A673 (cell line): ENCODE measurements around the gene PPP1R7. TPM values are rescaled to one million over a fixed set of nuclear protein-coding genes. Genes with fewer than 3 reads are reported as not detected.

Experiments used
- BruUV-seq: library from RNA; stranded (reverse); fragments of 400-500 nt; replicated peaks from 2 replicates; lab custom pipeline; 2021; lab: Mats Ljungman, UMichigan
- CTCF ChIA-PET: fragments of 300-600 bp; sonication (Branson Sonifier 250); formaldehyde crosslinking; loops from one replicate; lab custom pipeline; 2022; ENCODE audit warnings: antibody characterized with exemption; lab: Charles Lee
- POLR2A ChIA-PET: fragments of 300-600 bp; sonication (Branson Sonifier 250); formaldehyde crosslinking; loops from one replicate; lab custom pipeline; 2022; ENCODE audit warnings: antibody characterized with exemption; ENCODE audit not compliant: low non-redundant PET; lab: Charles Lee
- DNase-seq: peaks from one replicate; pipeline ENCODE4 v3.0.0-alpha.2; 2015; ENCODE audit warnings: low spot score
- H3K27ac ChIP-seq: fragments of 200-600 bp; sonication (generic); 2 replicates; pipeline ENCODE4 v1.5.1; 2016; ENCODE audit warnings: mixed run types, low read depth, mild to moderate bottlenecking, mixed read lengths, antibody characterized with exemption, low read length; ENCODE audit not compliant: poor library complexity, severe bottlenecking
- H3K27me3 ChIP-seq: fragments of 200-600 bp; sonication (generic); replicated peaks from 2 replicates; pipeline ENCODE4 v1.6.1; 2017; ENCODE audit warnings: mixed run types, low read depth, mild to moderate bottlenecking, mixed read lengths, antibody characterized with exemption, low read length; ENCODE audit not compliant: insufficient read depth, poor library complexity
- H3K36me3 ChIP-seq: fragments of 200-600 bp; sonication (generic); 2 replicates; pipeline ENCODE4 v1.6.1; 2016; ENCODE audit warnings: mixed run types, mild to moderate bottlenecking, mixed read lengths, antibody characterized with exemption, low read length; ENCODE audit not compliant: insufficient read depth, poor library complexity, severe bottlenecking
- H3K4me1 ChIP-seq: fragments of 200-600 bp; sonication (generic); 2 replicates; pipeline ENCODE4 v1.6.1; 2017; ENCODE audit warnings: mixed run types, mild to moderate bottlenecking, mixed read lengths, antibody characterized with exemption, low read length; ENCODE audit not compliant: insufficient read depth, poor library complexity, severe bottlenecking
- H3K4me3 ChIP-seq: fragments of 200-600 bp; sonication (generic); 2 replicates; pipeline ENCODE4 v1.5.1; 2016; ENCODE audit warnings: low read depth, mixed run types, mild to moderate bottlenecking, mixed read lengths, low read length; ENCODE audit not compliant: poor library complexity, severe bottlenecking
- H3K9me3 ChIP-seq: fragments of 200-600 bp; sonication (generic); 2 replicates; pipeline ENCODE4 v1.6.1; 2016; ENCODE audit warnings: mixed run types, low read depth, mild to moderate bottlenecking, mixed read lengths, antibody characterized with exemption, low read length; ENCODE audit not compliant: poor library complexity, severe bottlenecking
- EZH2 ChIP-seq: fragments of 200-600 bp; sonication (generic); IDR thresholded peaks from 2 replicates; pipeline ENCODE4 v1.6.1; 2017; ENCODE audit warnings: borderline replicate concordance, low read depth, mild to moderate bottlenecking, mixed read lengths, antibody characterized with exemption, low read length; ENCODE audit not compliant: poor library complexity, severe bottlenecking
- intact Hi-C: fragments of 100-400 bp; cut with micrococcal nuclease; formaldehyde crosslinking; loops from one replicate; pipeline ENCODE4 v1.10.0; 2022; ENCODE audit not compliant: unreplicated experiment
- total RNA-seq: library from RNA; stranded (reverse); gene quantifications from 2 replicates; pipeline ENCODE4 v1.2.3, GENCODE V29; 2021
- TF ChIP-seq, protein P1 (sequence below): fragments of 300-800, 200-600 bp; sonication (generic); conservative IDR thresholded peaks from 2 replicates; pipeline ENCODE4 v1.5.1; 2017; ENCODE audit warnings: low read depth, mild to moderate bottlenecking, antibody characterized with exemption, low read length, moderate library complexity, mixed read lengths

The PPP1R7 gene
- total RNA-seq, 1 experiment from 2014 or later: 70.7 TPM

DNA sequence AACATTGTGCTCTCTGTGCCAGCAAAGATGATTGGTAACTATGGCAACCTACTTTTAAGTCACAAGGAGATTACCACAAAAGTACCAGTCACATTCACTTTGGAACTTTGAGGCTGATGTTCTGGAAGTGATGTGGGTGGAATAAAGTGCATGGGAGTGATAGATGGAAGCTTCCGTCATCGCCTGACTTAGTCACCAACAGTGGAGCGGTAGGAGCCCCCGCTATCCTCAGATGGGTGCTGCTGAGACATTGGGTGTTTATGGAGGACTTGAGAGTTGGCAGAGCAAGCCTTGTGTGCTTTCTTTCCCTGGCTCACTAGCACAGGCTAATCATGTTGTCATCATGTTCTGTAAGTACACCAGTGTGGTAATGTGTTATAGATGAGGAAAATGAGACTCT lies 4.6 kb downstream of the PPP1R7 start:
- TF ChIP-seq, protein P1, sequence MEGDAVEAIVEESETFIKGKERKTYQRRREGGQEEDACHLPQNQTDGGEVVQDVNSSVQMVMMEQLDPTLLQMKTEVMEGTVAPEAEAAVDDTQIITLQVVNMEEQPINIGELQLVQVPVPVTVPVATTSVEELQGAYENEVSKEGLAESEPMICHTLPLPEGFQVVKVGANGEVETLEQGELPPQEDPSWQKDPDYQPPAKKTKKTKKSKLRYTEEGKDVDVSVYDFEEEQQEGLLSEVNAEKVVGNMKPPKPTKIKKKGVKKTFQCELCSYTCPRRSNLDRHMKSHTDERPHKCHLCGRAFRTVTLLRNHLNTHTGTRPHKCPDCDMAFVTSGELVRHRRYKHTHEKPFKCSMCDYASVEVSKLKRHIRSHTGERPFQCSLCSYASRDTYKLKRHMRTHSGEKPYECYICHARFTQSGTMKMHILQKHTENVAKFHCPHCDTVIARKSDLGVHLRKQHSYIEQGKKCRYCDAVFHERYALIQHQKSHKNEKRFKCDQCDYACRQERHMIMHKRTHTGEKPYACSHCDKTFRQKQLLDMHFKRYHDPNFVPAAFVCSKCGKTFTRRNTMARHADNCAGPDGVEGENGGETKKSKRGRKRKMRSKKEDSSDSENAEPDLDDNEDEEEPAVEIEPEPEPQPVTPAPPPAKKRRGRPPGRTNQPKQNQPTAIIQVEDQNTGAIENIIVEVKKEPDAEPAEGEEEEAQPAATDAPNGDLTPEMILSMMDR: no peak
- TF ChIP-seq EZH2: no peak
- ChIA-PET CTCF (no interaction called here), POLR2A (no interaction called here)
- H3K9me3 ChIP-seq: no peaks in the 10 kb centered on the region
- DNase-seq: no peak
- BruUV-seq: no TSS peak
- no peaks in the 10 kb centered on the region for H3K4me1 ChIP-seq
- no peak overlapping the region for H3K27ac ChIP-seq
- H3K27me3 ChIP-seq: no peaks in the 10 kb centered on the region
- no peak overlapping the region for H3K4me3 ChIP-seq
- intact Hi-C loops: no loop called here
- H3K36me3 ChIP-seq: peaks cover 22% of the 10 kb centered on the region

DNA sequence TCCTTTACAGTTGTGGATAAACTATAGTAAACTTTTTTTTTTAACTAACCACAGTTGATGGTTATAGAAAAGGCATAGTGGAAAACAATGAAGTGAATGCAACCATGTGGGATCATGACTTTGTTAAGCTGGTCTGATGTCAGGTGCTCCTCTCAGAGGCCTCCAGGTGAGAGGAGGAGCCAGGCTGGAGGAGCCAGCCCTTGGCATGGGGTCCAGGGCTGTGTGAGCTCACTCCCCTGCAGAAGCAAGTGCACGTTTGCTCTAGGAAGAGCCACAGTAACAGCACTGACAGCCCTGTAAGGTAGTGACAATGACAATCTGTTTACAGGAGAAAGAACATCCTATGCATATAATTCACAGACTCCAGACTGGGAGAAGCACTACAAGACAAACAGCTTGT lies 5.7 kb downstream of the PPP1R7 start:
- TF ChIP-seq, protein P1: no peak
- no peak for TF ChIP-seq EZH2
- Histone ChIP-seq H3K27ac (no peak overlapping the region), H3K36me3 (peaks cover 25% of the 10 kb centered on the region), H3K4me3 (no peak overlapping the region), H3K9me3 (no peaks in the 10 kb centered on the region), H3K27me3 (no peaks in the 10 kb centered on the region), H3K4me1 (no peaks in the 10 kb centered on the region)
- intact Hi-C loops: no loop called here
- no peak for DNase-seq
- ChIA-PET POLR2A (no interaction called here), CTCF (no interaction called here)
- BruUV-seq: no TSS peak

DNA sequence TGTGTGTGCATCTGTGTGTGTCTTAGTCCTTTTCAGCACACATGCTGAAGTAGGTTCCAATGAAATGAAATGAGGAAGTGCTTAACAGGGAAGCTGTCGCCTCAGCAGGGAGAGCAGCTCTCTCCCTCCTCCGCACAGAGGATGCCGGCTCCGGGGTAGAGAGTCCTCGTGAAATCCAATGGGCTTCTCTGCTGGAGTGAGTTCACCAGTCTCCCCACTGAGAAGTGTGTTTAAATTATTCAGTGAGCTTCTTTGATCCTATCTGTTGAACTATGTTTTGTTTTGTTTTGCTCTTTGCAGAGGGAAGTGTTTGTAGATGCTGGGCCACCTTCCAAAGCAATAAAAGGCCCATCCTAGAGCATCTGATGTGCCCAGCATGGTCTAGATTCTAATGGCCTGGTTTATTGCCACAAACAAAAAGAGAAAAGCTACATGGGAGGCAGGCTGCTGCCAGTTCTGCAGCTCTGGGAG lies 6.7 kb downstream of the PPP1R7 start:
- DNase-seq: no peak
- no peaks in the 10 kb centered on the region for H3K27me3 ChIP-seq
- intact Hi-C loops: no loop called here
- H3K36me3 ChIP-seq: peaks cover 25% of the 10 kb centered on the region
- CTCF ChIA-PET: no interaction called here
- H3K4me1 ChIP-seq: no peaks in the 10 kb centered on the region
- BruUV-seq: no TSS peak
- POLR2A ChIA-PET: no interaction called here
- no peak overlapping the region for H3K4me3 ChIP-seq
- no peak for TF ChIP-seq EZH2
- TF ChIP-seq, protein P1: no peak
- H3K27ac ChIP-seq: no peak overlapping the region
- no peaks in the 10 kb centered on the region for H3K9me3 ChIP-seq
